Uterus (tissue), 2 donors: ENCODE measurements around the gene TMEM109.

Source experiments
- CTCF ChIP-seq, 4 experiments: fragments of 200-600 bp in 2 of 4; fragments of 450-650 bp in 2 of 4; sonication (generic) in 2 of 4; IDR thresholded peaks; one replicate each; pipeline ENCODE4 v1.5.1; 2016 to 2019; ENCODE audit warnings: antibody characterized with exemption in 4 of 4, mild to moderate bottlenecking in 2 of 4, moderate library complexity in 1 of 4
- POLR2A ChIP-seq, 2 donors: fragments of 450-650 bp; IDR thresholded peaks; one replicate each; pipeline ENCODE4 v1.6.1; 2016; ENCODE audit warnings: antibody characterized with exemption in 2 of 2, mild to moderate bottlenecking in 1 of 2, moderate library complexity in 1 of 2

- TF ChIP-seq CTCF (IDR thresholded peaks at IDR 0.05) = no peak
- no peak for TF ChIP-seq POLR2A (IDR thresholded peaks at IDR 0.05)
These were observed 8.9 kb upstream of the TMEM109 start for GRCh38 chr11:60905047-60905446.
